ENCODE results near the gene TDRD9.

DNA sequence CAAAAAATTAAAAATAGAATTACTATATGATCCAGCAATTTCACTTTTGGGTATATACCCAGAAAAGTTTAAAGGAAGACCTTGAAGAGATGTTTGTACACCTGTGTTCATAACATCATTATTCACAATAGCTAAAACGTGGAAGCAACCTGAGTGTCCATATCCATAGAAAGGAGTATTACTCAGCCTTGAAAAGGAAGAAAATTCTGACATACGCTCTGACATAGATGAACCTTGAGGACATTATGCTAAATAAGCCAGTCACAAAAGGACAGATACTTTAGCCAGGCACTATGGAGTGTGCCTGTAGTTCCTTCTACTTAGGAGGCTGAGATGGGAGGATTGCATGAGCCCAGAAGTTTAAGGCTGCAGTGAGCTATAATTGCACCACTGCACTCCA, 20.2 kb downstream of the TDRD9 start:
- TF ChIP-seq, protein P1, sequence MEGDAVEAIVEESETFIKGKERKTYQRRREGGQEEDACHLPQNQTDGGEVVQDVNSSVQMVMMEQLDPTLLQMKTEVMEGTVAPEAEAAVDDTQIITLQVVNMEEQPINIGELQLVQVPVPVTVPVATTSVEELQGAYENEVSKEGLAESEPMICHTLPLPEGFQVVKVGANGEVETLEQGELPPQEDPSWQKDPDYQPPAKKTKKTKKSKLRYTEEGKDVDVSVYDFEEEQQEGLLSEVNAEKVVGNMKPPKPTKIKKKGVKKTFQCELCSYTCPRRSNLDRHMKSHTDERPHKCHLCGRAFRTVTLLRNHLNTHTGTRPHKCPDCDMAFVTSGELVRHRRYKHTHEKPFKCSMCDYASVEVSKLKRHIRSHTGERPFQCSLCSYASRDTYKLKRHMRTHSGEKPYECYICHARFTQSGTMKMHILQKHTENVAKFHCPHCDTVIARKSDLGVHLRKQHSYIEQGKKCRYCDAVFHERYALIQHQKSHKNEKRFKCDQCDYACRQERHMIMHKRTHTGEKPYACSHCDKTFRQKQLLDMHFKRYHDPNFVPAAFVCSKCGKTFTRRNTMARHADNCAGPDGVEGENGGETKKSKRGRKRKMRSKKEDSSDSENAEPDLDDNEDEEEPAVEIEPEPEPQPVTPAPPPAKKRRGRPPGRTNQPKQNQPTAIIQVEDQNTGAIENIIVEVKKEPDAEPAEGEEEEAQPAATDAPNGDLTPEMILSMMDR (IDR thresholded peaks at IDR 0.05) = no peak
- TF ChIP-seq POLR2A (IDR thresholded peaks at IDR 0.05) = no peak
